HG03108 (cell line): ENCODE measurements around the gene PEPD.
A peak's percentile ranks its signal among the peaks of the same experiment; 100 is the strongest.
"Not testable (repeated sequence)": the region's sequence is repeated elsewhere in the genome, so short reads cannot be mapped to it uniquely, and the experiment has no call there.

Experiments used
- ATAC-seq: cut with Tn5 transposase; IDR thresholded peaks from one replicate; pipeline ENCODE4 v1.9.1; 2021; ENCODE audit warnings: moderate library complexity; ENCODE audit not compliant: unreplicated experiment

The PEPD gene

DNA sequence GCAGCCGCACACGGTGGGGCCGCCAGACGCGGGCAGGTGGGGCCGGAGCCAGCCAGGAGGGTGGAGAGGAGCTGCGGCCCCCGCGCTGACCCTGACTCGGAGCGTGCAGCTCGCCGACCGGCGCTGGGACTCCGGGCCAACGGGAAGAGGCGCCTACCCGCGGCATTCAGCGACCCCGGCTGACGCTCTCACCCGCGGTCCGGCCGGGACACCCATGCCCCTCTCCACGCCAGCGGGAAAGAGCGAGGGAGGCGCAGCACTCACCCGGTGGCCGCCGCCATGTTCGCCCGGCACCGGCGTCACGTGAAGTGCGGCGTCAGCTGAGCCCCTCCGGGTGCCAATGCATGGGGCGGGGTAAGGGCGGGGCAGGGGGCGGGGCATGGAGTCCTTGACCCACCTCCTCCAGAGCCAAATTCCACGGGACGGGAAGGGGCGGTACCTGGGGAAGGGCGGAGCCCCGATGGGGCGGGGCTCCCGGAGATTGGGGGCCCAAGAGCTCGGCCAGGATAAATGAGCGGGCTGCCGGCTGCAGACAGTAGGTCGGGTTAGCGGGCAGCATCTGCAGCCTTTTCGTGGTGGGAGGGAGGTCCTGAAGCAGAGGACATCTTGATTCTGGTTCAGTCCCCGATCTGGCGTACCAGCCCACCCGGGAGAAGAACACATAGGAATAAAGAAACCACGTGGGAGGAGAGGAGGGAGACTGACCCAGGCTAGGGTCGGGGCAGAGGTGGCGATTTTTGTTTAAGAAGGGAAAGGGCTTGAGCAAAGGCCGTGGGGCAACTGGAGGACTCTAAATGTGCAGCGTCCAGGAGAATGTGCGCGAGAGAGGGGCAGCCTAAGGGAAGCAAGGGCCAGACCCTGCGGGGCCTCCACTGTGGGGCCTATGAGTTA is at the start of gene PEPD:
PEPD (minus strand) TSS at position 312 of the 891 bp plus-strand sequence; CDS start at position 281, 31 bp downstream.
- ATAC-seq = peak; percentile 88

DNA sequence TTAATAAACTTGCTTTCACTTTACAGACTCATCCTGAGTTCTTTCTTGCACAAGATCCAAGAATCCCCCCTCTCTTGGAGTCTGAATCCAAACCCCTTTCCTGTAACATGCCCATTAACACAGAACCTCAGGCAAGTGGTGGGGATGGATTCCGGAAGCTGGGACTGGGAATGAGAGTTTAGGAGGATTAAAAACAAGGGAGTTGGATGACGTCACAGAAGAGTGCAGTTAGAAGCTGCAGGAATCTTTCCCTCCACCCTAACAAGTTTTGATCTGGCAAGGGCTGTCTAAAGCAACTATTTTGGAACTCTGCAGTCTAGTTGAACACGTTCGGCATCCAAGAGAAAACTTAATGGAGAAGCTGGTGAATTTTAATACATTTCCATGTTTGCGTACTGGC is 48.2 kb upstream of the PEPD start:
- ATAC-seq = no peak

DNA sequence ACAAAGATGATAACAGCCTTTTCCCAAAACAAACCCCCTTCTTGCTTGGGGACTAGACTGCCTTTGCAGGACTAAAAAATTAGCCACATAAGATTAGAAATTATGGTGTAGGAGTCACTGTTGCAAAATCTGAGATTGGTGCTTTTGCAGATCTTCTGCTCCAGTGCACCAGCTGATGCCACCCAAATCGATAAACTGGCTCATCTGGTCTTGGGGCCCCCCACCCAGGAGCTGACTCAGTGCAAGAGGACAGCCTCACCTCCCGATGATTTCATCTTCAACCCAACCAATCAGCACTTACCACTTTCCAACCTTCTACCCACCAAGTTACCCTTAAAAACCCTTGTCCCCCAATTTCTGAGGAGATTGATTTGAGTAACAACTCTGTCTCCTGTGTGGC is 47.1 kb upstream of the PEPD start:
- ATAC-seq = no peak

- no peak for ATAC-seq
Observed at GRCh38 chr19:33564836-33565338, 43.3 kb upstream of the PEPD start.

DNA sequence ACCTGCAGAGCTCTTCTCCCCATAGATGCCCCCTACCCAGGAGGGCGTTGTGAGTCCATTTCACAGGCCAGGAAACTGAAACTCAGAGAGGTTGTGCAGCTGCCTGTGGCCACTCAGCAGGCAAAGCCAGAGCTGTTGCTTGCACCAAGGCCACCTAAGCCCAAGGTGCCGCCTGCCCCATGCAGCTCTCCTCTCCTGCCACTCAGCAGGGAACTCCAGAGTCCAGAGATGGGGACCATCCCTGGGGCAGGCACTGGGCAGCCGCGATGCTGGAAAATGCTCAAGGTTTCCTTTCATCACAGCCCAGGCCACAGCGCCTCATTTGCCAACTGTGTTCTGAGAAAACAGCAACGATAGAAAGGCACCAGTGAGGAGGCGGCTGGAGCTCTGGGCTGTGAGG is 41.0 kb upstream of the PEPD start:
- ATAC-seq = no peak

GRCh38 chr19:33561666-33562065 is 40.1 kb upstream of the PEPD start:
- not testable (repeated sequence) for ATAC-seq

- no peak for ATAC-seq
Observed at GRCh38 chr19:33561261-33561660, 39.7 kb upstream of the PEPD start.

GRCh38 chr19:33559996-33560395 is 38.4 kb upstream of the PEPD start:
- ATAC-seq = no peak

GRCh38 chr19:33558856-33559255 is 37.3 kb upstream of the PEPD start:
- no peak for ATAC-seq

- ATAC-seq = no peak
Observed at GRCh38 chr19:33558151-33558550, 36.6 kb upstream of the PEPD start.

DNA sequence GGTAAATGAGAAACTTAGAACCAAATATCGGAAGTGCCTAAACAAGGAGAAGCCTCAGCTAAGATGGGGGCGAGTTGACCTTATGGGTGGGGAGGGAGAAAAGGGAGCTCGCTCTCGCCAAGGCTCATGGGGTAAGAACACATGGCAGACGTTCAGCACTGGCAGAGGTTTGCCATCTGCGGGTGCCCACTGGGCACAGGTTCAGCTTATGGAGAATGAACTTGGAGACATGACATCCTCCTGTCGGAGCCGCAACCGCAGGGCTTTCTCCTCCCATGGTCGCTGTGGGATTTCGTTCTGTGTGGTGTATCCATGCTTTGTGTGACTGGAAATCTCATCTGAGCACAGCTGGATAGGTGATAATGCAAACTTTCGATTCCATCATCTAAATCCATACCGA is 36.1 kb upstream of the PEPD start:
- ATAC-seq = no peak

DNA sequence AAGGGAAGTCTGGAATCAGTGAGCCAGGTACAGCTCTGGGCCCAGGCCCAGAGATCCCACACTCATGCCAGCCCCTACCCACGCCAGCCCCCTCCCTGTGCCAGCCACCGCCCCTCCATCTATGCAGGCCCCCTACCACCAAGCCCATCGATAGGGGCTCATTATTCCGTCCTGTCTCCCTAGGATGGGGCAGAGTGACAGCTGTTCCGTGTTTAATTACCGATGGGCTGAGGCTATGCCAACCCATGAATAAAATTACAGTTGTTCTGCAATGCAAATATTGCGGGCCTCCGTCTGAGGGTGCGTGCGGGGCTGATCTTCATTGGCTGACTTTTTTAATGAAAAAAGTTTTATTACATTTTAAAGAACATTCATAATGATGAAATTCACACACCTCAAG is 35.6 kb upstream of the PEPD start:
- ATAC-seq = no peak

DNA sequence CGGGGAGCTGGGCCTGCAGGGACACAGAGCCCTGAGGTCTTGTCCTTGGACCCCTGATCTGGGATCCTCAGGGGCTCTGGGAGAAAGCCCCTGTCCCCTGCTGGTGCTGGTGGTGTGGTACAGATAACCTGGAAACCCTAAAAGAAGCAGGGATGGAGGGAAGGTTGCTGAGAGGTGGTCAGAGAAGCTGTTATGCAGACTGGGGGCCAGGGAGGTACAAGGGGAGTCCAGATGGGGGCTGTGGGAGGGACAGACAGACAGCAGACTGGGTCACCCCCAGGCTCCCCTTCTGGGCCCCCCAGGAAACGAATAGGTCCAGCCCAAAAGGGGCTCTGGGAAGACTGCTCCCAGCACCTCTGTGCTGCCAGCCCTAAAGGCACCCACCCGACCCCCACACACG is 34.7 kb upstream of the PEPD start:
- no peak for ATAC-seq

GRCh38 chr19:33555726-33556125 is 34.1 kb upstream of the PEPD start:
- ATAC-seq = not testable (repeated sequence)

DNA sequence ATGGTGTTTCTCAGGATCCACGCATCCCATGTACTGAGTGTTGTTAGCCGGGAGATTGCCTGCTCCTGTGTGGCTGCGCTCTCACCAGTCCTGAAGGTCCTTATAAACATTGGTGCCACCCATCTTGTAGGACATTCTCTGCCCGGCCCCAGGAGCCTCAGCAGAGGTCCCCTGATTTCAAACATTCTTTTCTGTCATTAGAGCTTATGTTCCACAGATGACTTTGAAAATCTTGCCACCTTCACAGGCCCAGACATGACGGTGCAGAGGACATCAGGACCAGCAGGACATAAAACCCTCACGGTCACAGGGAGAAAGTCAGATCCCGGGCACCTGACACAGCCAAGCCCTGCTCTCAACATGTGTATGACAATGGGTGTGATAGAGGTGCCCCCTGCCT is 33.2 kb upstream of the PEPD start:
- ATAC-seq = no peak

GRCh38 chr19:33554391-33554790 is 32.8 kb upstream of the PEPD start:
- ATAC-seq = no peak

- ATAC-seq = no peak
Observed at GRCh38 chr19:33553530-33554310, 32.1 kb upstream of the PEPD start.

DNA sequence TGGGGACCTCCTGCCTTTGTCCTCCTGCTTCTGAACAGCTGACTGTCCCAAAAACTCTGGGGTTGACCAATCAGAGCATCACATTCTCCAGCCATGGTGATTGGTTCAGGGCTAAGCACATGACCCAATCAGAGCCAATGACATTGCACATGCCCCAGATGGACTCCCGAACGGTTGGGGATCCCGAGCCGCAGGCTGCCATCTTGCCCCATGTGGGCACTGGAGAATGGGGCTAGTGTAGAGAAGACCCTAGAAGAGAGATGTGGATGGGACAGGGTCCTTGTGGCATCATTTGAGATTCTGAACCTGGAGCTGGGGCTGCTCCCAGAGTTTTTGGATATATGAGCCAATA is 31.3 kb upstream of the PEPD start:
- no peak for ATAC-seq

DNA sequence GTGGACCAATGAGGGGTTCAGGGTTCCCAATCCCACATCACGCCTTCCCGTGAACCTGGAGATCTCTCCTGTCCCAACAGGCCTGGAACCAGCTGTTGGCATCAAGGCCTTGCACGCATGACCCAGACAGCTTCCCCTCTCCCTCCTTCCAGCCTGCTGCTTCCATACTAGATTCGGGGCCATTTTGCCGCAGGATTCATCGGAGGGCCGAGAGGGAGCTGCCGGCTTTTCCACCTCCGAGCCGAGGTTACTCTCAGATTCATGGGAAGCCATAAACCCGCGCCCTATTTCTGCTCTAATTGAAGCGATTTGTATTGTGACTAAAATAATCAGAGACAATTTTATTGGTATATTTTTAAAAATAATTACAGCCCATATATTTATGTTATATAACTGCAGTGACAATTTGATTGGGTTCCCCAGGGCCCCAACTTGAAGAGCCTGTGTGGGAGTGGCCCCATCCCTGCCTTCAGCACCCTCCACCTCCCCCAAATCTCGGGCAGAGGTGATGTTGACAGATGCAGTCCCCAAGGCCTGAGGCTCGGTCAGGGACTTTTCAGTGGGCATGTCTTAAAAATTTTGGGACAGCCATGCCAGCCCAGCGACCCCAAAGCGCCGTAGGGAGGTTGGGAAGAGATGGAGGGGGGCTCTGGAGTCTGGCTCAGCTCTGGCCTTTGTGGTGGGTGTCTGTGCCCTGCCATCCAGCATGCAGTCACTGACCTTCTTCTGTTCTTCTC is 30.8 kb upstream of the PEPD start:
- no peak for ATAC-seq

DNA sequence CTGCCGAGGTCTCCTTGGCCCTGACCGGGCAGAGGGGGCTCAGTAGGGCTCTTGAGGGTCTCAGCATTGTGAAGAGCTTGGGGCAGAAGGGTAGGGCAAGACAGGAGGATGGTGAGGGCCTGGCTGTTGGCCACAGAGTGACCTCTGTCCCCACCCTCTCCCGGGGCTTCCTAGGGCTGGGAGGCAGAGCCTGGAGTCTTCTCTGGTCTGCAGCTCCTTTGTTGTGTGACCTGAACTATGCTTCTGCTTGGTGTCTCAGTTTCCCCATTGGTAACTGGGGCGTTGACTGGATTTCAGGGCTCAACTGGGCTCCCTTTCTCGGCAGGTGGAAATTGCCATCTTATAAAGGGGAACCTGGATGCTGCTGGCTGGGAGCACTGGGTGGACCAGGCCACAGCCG is 30.1 kb upstream of the PEPD start:
- no peak for ATAC-seq

DNA sequence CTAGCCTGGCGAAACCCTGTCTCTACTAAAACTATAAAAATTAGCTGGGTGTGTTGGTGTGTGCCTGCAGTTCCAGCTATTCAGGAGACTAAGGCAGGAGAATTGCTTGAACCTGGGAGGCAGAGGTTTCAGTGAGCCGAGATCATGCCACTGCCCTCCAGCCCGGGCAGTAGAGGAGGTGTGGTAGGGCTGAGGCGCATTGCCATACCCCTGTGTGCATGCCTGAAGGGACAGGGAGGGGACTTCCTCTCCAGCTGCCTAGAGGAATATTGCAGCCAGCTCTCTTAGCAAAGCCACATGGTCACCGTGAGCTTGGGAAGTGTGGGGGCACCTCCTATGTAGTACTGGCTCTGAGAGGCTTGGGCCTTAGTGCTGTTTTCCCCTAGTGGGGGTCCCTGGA is 29.2 kb upstream of the PEPD start:
- ATAC-seq = no peak
